GM21381 (cell line): Measurements from ENCODE around the gene NHLH2.

ENCODE experiments used
- ATAC-seq: cut with Tn5 transposase; IDR thresholded peaks from one replicate; pipeline ENCODE4 v1.9.1; 2021; ENCODE audit warnings: mild to moderate bottlenecking, moderate library complexity; ENCODE audit not compliant: unreplicated experiment

NHLH2 gene

DNA sequence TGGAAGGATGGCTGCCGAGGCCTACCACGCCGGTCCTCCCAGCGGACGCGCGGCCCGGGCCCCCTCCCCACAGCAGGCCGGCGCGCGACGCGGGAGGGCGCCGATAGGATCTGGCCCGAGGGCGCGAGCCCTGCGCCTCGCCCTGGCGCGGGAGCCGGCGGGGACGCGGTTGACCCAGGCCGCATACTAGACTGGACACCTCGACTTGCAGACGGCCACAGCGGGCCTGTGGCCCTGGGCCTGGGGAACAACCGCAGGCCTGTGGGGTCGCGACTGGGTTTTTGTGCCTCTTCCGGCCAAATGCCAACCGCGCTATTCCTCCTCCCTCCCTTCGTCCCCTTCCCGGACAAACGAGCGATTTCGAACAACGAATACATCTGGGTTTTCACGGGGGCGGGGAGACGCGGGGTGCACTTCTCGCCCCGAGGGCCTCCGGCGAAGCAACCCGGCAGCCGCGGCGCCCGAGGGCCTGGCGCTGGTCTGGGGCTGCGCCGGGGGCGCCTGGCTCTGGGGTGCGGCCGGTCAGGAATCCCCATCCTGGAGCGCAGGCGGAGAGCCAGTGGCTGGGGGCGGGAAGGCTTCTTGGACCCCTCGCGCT, 2.4 kb downstream of the NHLH2 start:
- ATAC-seq: no peak

DNA sequence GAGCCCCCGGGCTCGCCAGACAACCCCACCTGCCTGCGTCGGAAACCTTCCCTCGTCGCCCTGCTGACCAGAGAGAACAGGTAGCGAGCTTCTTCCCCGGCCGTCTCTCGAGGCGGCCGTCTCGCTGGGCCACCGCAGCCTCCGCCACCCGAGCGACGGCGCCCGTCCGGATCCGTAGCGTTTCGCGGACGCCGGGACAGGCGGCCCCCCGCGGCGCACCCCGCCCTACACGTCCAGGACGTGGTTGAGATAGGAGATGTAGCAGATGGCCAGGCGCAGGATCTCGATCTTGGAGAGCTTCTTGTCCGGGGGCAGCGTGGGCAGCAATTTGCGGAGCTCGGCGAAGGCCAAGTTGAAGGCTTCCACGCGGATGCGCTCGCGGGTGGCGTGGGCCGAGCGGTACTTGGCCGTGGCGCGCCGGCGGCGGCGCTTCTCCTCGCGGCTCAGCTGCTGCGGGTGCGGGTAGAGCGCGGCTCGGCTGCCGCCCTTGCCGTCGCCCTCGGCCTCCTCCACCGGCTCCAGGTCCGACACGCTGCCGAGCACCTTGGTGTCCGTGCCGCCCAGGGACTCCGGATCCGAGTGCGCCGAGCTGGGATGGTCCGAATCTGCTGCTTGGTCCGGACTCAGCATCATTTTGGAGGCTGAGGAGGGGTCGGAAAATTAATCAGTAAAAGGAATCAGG, 3.0 kb downstream of the NHLH2 start:
- no peak for ATAC-seq

DNA sequence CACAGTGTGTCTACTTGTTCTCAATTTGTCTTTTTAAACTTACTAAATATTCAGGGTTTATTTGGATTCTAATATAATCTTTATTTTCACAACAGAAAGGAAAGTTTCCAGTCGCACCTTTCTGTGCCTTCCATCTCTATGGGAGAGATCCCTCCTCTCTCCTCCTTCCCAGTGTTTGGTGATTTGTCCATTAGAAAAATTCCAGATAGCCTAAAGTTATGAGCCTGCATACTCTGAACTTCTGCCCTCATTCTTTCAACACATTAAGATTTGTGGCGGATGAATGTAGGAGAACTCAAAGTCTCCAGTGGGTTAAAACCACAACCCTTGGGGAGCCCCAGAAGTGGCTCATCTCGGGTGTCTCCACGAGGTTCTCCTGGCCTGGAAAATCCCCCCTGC, 3.6 kb downstream of the NHLH2 start:
- no peak for ATAC-seq

DNA sequence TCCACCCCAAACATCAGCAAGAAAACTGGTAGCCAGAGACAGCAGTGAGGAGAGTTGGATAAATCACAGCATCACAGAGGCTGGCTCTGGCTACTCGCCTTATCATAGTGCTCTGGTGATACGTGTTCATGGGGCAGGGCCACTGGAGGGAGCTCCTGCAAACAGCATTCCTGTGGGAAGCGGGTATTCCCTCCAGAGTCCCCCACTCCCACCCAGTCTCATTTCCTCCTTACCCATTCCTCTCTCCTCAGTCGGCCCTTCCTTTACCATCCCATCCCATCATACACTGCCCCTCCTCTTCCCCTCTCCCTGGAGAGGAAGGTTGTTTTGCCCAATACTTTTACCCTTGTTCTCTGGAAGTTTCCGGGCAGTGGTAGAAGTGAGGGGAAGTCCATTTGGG, 7.1 kb downstream of the NHLH2 start:
- ATAC-seq: no peak

DNA sequence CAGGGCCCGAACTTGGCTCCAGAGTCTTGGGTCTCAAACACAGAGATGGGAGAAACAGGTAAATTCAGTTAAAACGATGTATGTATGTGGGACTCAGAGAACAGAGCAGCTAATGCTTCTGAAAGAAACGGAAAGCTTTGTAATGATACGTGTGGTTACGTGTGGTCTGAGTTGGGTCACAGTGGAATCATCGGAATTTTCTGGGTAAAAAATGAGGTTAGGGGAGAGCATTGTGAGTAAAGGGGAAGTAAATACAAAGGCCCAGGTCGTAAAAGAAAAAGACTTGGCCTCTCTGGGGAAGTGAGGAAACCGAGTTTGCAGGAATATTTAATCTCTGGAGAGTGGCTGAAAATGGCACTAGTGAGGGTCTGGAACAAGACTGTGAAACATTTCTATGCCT, 8.3 kb downstream of the NHLH2 start:
- ATAC-seq: no peak

DNA sequence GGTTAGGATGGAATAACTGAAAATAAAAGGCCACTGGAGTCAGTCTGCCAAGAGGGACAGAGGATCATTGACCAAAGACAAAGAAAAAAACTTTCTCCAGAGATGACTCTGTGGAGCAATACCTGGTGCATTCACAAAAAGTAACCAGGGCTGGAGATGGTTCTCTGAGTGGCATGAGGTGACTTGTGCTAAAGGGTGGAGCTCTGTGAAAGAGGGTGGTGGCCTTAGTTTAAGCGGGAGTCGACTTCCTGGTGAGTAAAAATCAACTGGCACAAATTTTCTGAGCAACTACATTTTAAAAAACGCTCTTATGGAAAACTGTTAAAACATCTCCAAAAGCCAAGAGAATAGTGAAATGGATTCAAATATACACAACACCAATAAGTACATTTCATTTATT, 10.0 kb downstream of the NHLH2 start:
- ATAC-seq: no peak

DNA sequence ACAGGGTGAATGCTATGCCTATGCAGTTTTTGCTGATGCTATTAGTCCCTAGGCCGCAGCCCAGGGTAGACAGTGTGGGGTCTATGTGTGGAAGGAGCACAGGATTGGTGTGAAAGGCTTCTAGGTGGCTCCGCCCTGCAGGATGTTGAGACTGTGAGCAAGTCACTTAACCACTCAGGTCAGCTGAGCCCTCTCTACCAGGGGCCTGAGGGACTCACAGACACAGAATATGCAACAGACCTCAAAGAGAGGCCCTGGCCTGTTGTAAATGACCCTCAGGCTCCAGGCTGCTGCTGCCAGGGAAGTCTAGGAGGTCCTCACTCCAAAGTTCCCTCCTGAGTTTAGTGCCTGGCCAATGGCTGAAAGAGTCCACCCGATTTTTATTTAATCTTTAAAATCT, 11.0 kb downstream of the NHLH2 start:
- ATAC-seq: no peak

DNA sequence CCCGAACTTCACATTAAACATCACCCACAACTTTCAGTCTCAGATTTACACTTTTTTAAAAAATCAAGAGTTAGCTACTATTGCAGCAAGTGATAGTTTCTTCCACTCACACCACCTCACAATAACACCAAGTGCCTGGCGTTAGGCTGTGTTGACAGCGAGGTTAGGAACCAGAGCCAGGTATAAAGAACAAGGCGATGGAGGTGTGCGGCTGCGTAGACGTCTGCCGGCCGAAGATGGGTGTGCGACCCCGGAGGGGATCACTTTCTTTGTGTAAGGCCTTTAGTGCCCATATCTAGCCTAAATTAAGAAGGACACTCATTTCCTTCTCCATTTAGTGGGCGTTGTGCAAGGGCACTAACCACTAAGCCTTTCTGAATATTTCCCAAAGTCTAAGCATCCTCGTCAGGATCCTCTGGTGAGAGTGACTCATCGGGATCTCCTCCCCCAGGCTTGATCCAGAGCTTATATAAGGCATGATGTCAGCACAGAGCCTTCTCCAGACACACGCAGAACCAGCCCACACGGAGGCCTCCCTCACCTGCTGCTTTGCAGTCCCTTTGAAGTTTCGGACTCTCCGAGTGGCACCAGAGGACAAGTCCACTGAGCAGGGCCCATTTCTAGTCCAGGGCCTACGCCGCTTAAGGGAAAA, 11.8 kb downstream of the NHLH2 start:
- ATAC-seq: no peak

DNA sequence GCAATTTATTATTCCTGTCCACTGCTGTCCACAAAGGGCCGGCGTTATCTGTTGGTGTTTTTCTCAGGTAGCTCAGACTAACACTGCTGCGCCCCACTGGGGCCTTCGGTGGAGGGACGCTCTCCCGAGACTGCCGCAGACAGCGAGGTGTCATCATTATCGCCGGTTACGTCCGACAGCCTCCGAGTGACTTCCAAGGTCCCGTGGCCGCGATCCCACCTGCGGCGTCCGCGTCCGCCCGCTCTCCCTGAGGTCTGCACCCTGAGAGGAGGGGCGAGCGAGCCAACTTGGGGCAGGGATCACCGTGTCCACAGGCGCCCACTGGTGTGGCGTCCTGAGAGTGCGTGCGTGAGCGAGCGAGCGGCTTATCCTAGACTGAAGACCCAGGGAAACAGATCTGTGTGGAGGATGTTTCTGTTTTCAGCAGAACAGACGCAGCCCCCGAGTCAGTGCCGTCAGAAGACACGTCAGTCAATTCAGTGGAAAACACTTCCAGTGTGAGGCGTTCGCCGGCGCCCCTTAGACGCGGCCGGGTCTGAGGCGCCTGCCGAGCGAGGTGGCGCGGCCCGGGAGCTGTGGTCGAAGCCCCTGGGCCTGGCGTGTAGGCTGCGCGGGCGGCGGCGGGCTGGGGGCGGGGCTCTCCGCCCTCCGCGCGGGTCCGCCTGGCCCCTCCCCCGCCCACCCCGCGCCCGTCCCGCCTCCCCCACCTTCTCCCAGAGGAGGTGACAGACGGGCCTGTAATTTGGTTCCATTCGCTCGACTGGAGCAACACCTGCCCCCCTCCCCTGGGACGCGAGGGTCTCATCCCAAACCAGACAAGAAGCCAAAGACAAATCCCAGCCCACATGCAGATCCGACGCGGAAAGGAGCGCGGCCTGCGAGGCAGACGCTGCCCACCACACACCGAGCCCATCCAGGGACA, 12.6 kb downstream of the NHLH2 start:
- ATAC-seq: no peak

DNA sequence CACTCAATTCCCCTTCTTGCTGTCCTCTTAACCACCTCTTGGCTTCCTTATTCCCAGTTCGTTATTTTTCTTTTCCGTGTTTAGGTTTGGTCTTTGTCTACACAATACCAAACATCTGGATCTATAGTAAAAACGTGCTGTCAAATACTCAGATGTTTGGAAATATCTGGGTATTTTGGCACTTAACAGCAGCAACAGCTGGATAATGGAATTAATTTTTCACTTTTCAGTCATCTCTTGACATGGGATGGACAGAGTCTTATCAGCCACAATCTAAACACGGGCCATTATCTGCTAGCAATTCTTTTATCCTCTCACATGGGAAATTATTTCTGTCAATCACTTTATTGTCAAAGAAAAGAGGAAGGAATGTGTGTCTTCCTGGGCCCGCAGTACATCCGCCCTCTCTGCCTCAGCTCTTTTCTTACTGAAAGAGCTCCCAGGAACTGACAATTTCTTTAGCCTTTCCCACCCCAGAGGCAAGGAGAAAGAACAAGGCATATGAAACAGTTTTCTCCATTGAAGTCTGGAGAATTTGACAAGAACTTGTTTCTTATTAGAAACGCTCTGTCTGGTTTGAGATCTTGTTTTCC, 13.4 kb downstream of the NHLH2 start:
- no peak for ATAC-seq

DNA sequence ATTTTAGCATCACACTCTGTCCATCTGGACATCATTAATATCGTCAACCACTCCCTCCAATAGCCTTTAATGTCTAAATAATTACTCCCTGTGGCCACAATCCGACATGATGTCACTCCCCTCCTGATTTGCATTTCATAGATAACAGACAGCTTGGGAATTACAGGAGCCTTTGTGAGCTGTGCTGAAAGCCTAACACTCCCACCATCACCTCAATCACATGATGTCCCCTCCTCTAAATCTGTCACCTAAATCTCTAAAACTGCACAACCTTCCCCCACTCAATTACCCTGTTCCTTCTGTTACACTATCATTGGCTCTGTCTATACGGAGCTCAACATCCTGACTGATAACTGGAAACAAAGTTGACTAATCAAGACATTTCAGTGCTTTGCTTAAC, 14.3 kb downstream of the NHLH2 start:
- no peak for ATAC-seq

DNA sequence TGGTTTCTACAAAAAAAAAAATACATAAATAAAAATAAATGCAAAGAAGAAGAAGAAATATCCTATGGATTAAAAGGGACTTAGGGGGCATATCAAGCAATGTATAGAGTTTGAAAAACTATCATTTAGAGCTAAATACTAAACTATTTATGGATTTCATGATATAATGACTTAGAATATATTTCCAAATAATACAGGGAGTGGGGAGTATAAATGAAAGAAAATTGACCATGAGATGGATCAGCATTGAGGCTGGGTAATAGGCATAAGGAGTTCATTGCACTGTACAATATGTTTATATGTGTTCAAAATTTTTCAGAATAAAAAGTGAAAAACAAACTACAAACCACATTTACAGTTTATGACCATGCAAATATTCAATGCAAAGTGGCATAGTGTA, 18.8 kb downstream of the NHLH2 start:
- no peak for ATAC-seq

DNA sequence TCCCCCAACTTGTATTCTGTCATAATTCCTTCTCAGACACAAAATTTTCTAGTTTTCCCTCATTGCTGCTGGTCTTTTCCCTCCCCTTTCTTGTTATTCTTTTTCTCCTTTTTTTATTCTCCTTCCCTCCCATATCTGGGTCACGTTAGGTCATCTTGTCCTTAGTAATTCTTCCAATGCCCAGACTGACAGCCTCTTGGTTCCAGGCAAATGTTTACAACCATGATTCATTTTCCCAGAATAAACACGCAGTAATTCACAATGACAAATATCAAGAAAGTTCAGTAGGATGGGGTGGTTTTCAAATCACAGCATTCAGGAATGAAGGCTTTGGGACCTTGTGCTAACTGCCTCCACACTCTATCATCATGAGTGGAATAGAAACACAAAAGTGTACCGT, 25.2 kb downstream of the NHLH2 start:
- ATAC-seq: no peak

DNA sequence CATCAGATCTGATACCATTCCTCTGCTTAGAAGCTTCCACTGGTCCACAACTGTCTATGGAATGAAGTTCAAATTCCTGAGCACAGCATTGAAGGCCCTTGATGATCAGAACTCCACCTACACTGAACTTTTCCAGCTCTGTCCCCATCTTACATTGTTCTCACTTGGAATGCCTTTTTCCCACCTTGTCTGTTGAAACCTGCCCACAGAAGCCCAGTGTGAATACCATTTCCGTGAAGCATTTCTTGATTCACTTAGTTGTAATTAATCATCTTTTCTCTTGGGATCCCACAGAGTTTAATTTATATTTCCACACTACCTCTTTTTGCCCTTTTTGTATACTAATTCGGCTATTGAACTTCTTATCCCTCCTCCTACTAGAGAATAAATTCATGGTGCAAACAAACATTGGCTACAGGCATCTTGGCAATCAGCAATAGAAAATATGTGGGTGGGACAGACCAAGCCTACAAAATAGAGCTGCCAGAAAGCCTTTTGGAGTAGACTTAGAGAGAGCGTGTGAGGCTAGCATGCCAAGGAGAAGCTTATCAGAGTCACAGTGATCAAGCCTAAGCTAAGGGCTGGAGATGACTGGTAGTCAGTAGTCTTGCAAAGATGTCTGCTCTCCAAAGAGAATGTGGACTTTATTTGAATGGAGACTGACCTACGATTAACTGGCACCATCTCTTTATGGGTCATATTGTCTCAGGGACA, 26.1 kb downstream of the NHLH2 start:
- no peak for ATAC-seq

DNA sequence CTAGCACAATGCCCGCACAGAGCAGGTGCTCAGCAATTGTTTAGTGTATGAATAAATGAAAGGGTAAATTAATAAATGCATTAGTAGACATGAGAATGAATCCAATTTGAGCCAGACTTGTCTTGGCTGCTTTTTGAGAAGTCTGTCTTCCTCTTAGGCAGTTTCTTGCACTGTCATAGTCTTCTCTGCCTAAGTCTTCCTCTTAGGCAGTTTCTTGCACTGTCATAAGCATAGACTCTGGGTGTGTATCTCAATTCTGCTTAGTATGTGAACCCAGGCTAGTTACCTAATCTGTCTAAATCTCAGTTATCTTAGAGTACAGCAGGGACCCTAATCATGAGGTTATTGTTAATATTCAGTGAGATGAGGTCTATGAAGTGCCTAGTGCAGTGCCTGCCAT, 27.2 kb downstream of the NHLH2 start:
- ATAC-seq: no peak

DNA sequence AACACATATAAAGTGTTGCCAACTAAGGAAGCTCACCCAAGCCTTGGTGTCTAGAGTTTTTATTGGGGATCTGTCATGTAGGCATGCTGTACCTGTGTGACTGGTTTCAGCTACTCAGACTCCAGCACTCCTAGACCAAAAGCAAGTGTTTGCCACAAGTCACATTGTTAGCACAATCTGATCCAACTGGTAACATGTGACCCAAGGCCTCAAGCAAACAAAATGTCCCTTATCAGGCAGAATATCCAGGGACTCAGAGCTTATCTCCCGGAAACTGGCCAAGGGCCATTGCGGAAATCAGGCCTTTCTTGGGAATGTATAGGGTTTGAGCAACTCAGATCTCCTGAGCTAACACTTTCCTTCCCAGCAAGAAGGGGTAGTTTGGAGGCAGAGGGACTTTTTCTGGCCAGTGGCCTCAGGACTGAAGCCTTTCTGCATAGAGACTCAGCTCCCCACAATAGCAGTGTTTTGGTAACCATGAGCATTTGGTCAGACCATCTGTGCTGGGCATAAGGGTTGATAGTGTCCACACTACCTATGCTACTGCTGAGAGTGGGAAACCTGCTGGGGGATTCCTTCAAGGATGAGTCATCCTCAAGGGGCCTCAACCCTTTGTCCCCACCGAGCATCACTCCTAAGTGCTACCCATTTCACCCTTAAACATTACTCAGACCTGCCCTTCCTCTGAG, 29.6 kb downstream of the NHLH2 start:
- ATAC-seq: no peak

DNA sequence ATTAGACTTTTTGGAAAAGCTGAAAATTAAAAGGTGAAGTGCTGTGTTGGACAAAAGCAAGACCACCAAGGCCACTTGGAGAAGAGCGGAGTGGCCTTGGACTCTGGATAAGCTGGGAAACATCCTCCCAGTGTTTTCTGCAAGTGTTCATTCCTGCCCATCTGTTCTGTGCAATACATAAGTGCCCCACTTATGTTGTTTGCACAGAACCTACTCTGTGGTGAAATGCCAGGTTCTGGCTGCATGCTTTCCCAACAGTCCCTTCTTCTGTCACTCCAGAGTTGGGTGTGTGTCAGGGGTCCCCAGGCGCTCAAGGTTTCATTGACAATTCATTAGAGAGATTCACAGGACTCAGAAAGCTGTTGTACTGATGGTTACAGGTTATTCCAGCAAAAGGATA, 30.3 kb downstream of the NHLH2 start:
- ATAC-seq: no peak

DNA sequence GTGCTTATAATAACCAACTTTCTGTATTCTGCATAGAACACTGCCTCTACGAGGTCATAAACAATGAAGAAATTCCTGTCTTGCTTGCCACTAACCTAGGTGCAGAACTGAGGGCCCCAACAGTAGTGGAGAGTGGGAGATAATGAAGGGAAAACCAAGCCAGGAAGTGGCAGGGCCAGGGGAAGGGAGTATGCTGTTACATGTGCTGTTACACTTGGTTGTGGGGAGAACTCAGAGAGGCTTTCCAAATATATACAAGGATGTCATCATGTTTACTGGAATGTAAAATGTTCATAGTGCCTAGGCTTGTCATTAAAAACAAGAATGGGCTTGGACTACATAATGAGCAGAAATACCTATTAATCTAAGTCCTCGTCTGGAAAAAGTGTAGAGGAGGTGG, 31.1 kb downstream of the NHLH2 start:
- ATAC-seq: no peak

DNA sequence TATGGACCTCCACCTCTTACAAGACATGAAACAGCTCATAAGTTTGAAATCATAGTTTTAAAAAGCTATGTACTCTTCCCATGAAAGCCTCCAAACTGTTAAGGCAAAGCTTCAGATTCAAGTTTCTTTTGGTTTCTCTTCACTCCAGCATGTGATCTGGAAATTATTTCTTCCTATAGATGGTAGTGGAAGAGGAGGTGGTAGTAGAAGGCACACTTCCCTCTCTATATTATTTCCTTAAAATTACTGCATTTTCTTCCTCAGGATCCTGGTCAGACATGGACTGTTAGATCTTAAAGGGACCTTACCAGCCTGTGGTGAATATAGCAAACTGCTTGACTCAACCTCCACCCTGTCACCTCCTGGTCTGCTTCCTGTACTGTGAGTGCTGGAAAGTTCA, 31.9 kb downstream of the NHLH2 start:
- ATAC-seq: no peak

DNA sequence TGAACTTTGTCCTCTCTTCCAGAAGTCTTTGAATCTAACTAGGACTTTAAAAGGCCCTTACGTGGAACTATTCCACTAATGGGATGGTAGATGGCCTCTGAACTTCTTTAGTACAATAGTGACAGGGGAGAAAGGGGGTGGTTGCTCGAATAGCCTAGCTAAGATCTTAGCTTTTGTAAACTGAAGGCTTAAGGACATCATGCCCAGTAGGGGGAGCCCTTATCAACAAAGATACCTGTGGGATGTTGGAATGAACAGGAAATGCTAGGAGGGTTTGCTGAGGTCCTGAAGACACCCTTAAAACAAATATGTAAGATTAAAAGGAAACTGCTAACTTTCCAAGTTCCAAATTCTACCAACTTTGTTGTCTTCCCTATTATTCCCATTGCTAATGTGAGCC, 33.2 kb downstream of the NHLH2 start:
- peak; percentile 61 for ATAC-seq
